Lower leg skin (tissue), 4 donors: ENCODE results near the gene NAA10. TPM values are rescaled to one million over a fixed set of nuclear protein-coding genes. Genes with fewer than 3 reads are reported as not detected.

ENCODE experiments used
- DNase-seq, 2 donors: peaks; one replicate each; pipeline ENCODE4 v3.0.0-alpha.2; 2019; ENCODE audit warnings: low spot score in 2 of 2
- H3K4me3 ChIP-seq: fragments of 200-600 bp; sonication (generic); 2 replicates; pipeline ENCODE4 v1.5.1; 2017; ENCODE audit warnings: mild to moderate bottlenecking, low read depth; ENCODE audit not compliant: poor library complexity, severe bottlenecking
- POLR2A ChIP-seq, 2 donors: fragments of 450-650 bp; IDR thresholded peaks; one replicate each; pipeline ENCODE4 v1.6.1; 2016 to 2017; ENCODE audit warnings: antibody characterized with exemption in 2 of 2, mild to moderate bottlenecking in 1 of 2, moderate library complexity in 1 of 2
- WGBS, 2 donors: methylation state at CpG; one replicate each; pipeline ENCODE4 v1.1.5; 2018; 5-methylcytosine and 5-hydroxymethylcytosine counted together
- intact Hi-C: fragments of 100-400 bp; cut with DNase I; formaldehyde crosslinking; loops from one replicate; pipeline ENCODE4 v1.15.0; 2023; ENCODE audit warnings: low total_unique reads
- microRNA-seq, 2 donors: library from miRNA; unstranded; fragments of <30 nt; microRNA quantifications; one replicate each; pipeline ENCODE4, GENCODE V29; 2016; ENCODE audit warnings: borderline replicate concordance in 2 of 2, borderline number of aligned reads in 1 of 2
- total RNA-seq, 4 donors: library from RNA; depleted of rRNA; stranded (reverse); fragments of >200 nt; gene quantifications; one replicate each; pipeline ENCODE4 v1.1.0, GENCODE V29; 2016
- TF ChIP-seq, protein P1 (sequence below), 3 donors: fragments of 450-650 bp; IDR thresholded peaks; one replicate each; pipeline ENCODE4 v1.5.1; 2016; ENCODE audit warnings: antibody characterized with exemption in 3 of 3, mild to moderate bottlenecking in 3 of 3, moderate library complexity in 2 of 3

The NAA10 gene
- total RNA-seq, 4 donors from 2014 or later = 32.6 to 70.9 (median 51.1) TPM

DNA sequence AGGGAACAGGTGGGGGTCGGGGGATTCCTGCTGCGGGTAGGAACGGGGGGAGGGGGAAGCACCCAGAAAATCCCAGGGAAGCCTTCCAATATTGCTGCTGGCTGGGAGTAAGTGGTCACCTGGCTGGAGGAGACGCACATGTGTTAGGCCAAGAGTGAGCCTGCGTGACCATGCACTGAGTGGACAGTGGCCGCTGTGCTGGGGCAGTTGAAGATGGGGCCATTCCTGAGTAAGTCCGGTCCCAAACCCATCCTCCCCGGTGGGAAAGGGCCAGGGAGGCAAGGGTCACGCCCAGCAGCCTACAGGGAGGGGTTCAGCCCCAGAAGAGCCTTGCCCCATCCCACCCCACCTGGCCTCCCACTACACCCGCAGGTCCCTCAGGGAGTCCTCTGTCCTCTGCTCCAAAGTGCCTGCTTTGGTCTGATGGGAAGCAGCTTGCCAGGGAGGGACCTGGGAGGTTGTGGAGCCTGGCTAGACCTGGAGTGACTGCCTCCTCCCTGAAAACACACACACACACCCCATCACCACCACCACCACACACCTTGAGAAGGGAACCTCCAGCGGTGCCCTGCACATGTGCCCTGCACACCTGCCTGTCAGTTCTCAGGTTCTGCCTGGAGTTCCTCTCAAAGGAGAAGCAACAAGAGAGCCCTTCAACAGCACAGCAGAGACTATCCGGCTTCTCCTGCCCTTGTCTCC lies 54.9 kb downstream of the NAA10 start:
- intact Hi-C loops = no loop called here
- no peak for DNase-seq
- 61 to 62% methylated on average over 7 to 12 of the region's 12 CpGs for WGBS, 2 donors
- H3K4me3 ChIP-seq = no peak overlapping the region
- TF ChIP-seq, protein P1, sequence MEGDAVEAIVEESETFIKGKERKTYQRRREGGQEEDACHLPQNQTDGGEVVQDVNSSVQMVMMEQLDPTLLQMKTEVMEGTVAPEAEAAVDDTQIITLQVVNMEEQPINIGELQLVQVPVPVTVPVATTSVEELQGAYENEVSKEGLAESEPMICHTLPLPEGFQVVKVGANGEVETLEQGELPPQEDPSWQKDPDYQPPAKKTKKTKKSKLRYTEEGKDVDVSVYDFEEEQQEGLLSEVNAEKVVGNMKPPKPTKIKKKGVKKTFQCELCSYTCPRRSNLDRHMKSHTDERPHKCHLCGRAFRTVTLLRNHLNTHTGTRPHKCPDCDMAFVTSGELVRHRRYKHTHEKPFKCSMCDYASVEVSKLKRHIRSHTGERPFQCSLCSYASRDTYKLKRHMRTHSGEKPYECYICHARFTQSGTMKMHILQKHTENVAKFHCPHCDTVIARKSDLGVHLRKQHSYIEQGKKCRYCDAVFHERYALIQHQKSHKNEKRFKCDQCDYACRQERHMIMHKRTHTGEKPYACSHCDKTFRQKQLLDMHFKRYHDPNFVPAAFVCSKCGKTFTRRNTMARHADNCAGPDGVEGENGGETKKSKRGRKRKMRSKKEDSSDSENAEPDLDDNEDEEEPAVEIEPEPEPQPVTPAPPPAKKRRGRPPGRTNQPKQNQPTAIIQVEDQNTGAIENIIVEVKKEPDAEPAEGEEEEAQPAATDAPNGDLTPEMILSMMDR (IDR thresholded peaks at IDR 0.05) = no peak
- TF ChIP-seq POLR2A (IDR thresholded peaks at IDR 0.05) = no peak

Small RNA genes within 50 kb of the gene (microRNA-seq; reads per million reads assigned to microRNA genes)
- gene MIR3202-1 (0 reads per million in 2 donors), gene MIR3202-2 (0 reads per million in 2 donors)

Other genes starting within 250 kb of the NAA10 start
- 10 to 100 TPM; 26.5 to 43.5 (median 34.5) TPM for gene SLC6A8, start 247.1 kb downstream of the NAA10 start, total RNA-seq
- 100 to 1,000 TPM; 139 to 210 (median 169) TPM for gene BCAP31, start 210.7 kb downstream of the NAA10 start, total RNA-seq
- gene ABCD1, start 210.2 kb downstream of the NAA10 start, total RNA-seq = 1 to 10 TPM; 5.0 to 9.3 (median 7.4) TPM
- 10 to 100 TPM; 10.9 to 21.9 (median 12.3) TPM for gene PLXNB3, start 170.8 kb downstream of the NAA10 start, total RNA-seq
- gene SRPK3, start 154.0 kb downstream of the NAA10 start, total RNA-seq = under 1 TPM in 3 of 4 donors, not detected in 1; 0.30 to 0.79 (median 0.36) TPM
- 10 to 100 TPM; 66.2 to 94.8 (median 76.1) TPM for gene IDH3G, start 140.7 kb downstream of the NAA10 start, total RNA-seq
- gene SSR4, start 140.4 kb downstream of the NAA10 start, total RNA-seq = 100 to 1,000 TPM in 3 of 4 donors, 10 to 100 TPM in 1; 90.2 to 169 (median 156) TPM
- 1 to 10 TPM; 2.2 to 6.4 (median 4.6) TPM for gene PDZD4, start 104.5 kb downstream of the NAA10 start, total RNA-seq
- 10 to 100 TPM in 2 of 4 donors, 1 to 10 TPM in 2; 3.0 to 12.9 (median 8.4) TPM for gene L1CAM, start 48.9 kb downstream of the NAA10 start, total RNA-seq
- 1 to 10 TPM in 2 of 4 donors, under 1 TPM in 2; 0.53 to 2.6 (median 0.98) TPM for gene AVPR2, start 30.4 kb downstream of the NAA10 start, total RNA-seq
- gene ARHGAP4, start 8.8 kb downstream of the NAA10 start, total RNA-seq = 10 to 100 TPM in 2 of 4 donors, 1 to 10 TPM in 2; 2.7 to 14.8 (median 10.5) TPM
- gene RENBP, start 9.6 kb upstream of the NAA10 start, total RNA-seq = 10 to 100 TPM in 1 of 4 donors, 1 to 10 TPM in 2, under 1 TPM in 1; 0.76 to 11.8 (median 4.2) TPM
- 10 to 100 TPM; 32.6 to 51.6 (median 40.9) TPM for gene HCFC1, start 36.8 kb upstream of the NAA10 start, total RNA-seq
- 10 to 100 TPM; 10.1 to 21.6 (median 14.4) TPM for gene TMEM187, start 37.7 kb upstream of the NAA10 start, total RNA-seq
- 10 to 100 TPM; 57.5 to 67.4 (median 60.6) TPM for gene IRAK1, start 84.9 kb upstream of the NAA10 start, total RNA-seq
- gene MECP2, start 162.7 kb upstream of the NAA10 start, total RNA-seq = 10 to 100 TPM; 30.7 to 34.9 (median 33.6) TPM
- not detected for gene OPN1LW, start 209.2 kb upstream of the NAA10 start, total RNA-seq
- gene OPN1MW, start 247.6 kb upstream of the NAA10 start, total RNA-seq = not detected